ENCODE measurements around the gene HCFC1.

The HCFC1 gene

GRCh38 chrX:153937056-153937455 lies 34.6 kb downstream of the HCFC1 start:
- DNase-seq = no peak

GRCh38 chrX:153935326-153935851 lies 36.2 kb downstream of the HCFC1 start:
- DNase-seq = no peak

GRCh38 chrX:153934762-153935325 lies 36.8 kb downstream of the HCFC1 start, which contains the start of gene NAA10:
Gene NAA10, minus strand, starts transcription at chrX:153935037. Its CDS starts 133 bp downstream, at chrX:153934904.
- peak; percentile 24 for DNase-seq

- no peak for DNase-seq
Measured at GRCh38 chrX:153934148-153934761, 37.4 kb downstream of the HCFC1 start.

GRCh38 chrX:153933748-153934147 lies 37.9 kb downstream of the HCFC1 start:
- no peak for DNase-seq

GRCh38 chrX:153932220-153932915 lies 39.2 kb downstream of the HCFC1 start:
- DNase-seq = no peak

- DNase-seq = no peak
Measured at GRCh38 chrX:153931748-153932147, 39.9 kb downstream of the HCFC1 start.

GRCh38 chrX:153931151-153931550 lies 40.5 kb downstream of the HCFC1 start:
- DNase-seq = no peak

GRCh38 chrX:153930011-153930910 lies 41.4 kb downstream of the HCFC1 start:
- DNase-seq = no peak

GRCh38 chrX:153929576-153929975 lies 42.0 kb downstream of the HCFC1 start:
- no peak for DNase-seq

GRCh38 chrX:153928846-153929245 lies 42.8 kb downstream of the HCFC1 start:
- DNase-seq = no peak

GRCh38 chrX:153927922-153928760 lies 43.5 kb downstream of the HCFC1 start:
- DNase-seq = peak; percentile 88

GRCh38 chrX:153927672-153927921 lies 44.0 kb downstream of the HCFC1 start:
- no peak for DNase-seq

- peak; percentile 92 for DNase-seq
Measured at GRCh38 chrX:153926858-153927671, 44.6 kb downstream of the HCFC1 start.

- no peak for DNase-seq
Measured at GRCh38 chrX:153926552-153926857, 45.1 kb downstream of the HCFC1 start.

- no peak for DNase-seq
Measured at GRCh38 chrX:153925739-153926551, 45.7 kb downstream of the HCFC1 start, which contains the start of gene ARHGAP4. Gene ARHGAP4, minus strand, starts transcription at chrX:153926264. Its CDS starts 62 bp downstream, at chrX:153926202.

- DNase-seq = no peak
Measured at GRCh38 chrX:153925387-153925738, 46.3 kb downstream of the HCFC1 start.

GRCh38 chrX:153924149-153924861 lies 47.3 kb downstream of the HCFC1 start:
- DNase-seq = peak; percentile 46

GRCh38 chrX:153922932-153923857 lies 48.4 kb downstream of the HCFC1 start:
- no peak for DNase-seq
